GM21447 (cell line): ENCODE results near the gene PMPCA.
"Not testable (repeated sequence)": the region's sequence is repeated elsewhere in the genome, so short reads cannot be mapped to it uniquely, and the experiment has no call there.

Source experiments
- ATAC-seq: cut with Tn5 transposase; IDR thresholded peaks from one replicate; pipeline ENCODE4 v1.9.1; 2021; ENCODE audit not compliant: unreplicated experiment

PMPCA gene

GRCh38 chr9:136393531-136393930, 16.9 kb upstream of the PMPCA start:
- no peak for ATAC-seq

- no peak for ATAC-seq
Observed at GRCh38 chr9:136394312-136395019, 16.0 kb upstream of the PMPCA start.

GRCh38 chr9:136395020-136395340, 15.5 kb upstream of the PMPCA start:
- no peak for ATAC-seq

GRCh38 chr9:136395345-136396218, 14.9 kb upstream of the PMPCA start:
- no peak for ATAC-seq

GRCh38 chr9:136396219-136396515, 14.3 kb upstream of the PMPCA start:
- ATAC-seq: no peak

- ATAC-seq: no peak
Observed at GRCh38 chr9:136397643-136398042, 12.8 kb upstream of the PMPCA start.

GRCh38 chr9:136398286-136398685, 12.2 kb upstream of the PMPCA start:
- ATAC-seq: no peak

- ATAC-seq: peak; percentile 27
Observed at GRCh38 chr9:136399176-136400037, 11.1 kb upstream of the PMPCA start.

- peak; percentile 57 for ATAC-seq
Observed at GRCh38 chr9:136400038-136400834, 10.2 kb upstream of the PMPCA start, which contains the start of gene SNAPC4. Gene SNAPC4 (minus strand): TSS chr9:136400170. CDS start chr9:136398428, 1,742 bp downstream.

- ATAC-seq: no peak
Observed at GRCh38 chr9:136401173-136401922, 9.1 kb upstream of the PMPCA start.

- no peak for ATAC-seq
Observed at GRCh38 chr9:136402067-136402466, 8.4 kb upstream of the PMPCA start.

GRCh38 chr9:136403538-136403914, 6.9 kb upstream of the PMPCA start:
- no peak for ATAC-seq

- ATAC-seq: no peak
Observed at GRCh38 chr9:136403915-136404800, 6.3 kb upstream of the PMPCA start.

- no peak for ATAC-seq
Observed at GRCh38 chr9:136404801-136405136, 5.7 kb upstream of the PMPCA start.

- no peak for ATAC-seq
Observed at GRCh38 chr9:136405481-136405880, 5.0 kb upstream of the PMPCA start.

GRCh38 chr9:136405904-136406303, 4.6 kb upstream of the PMPCA start:
- not testable (repeated sequence) for ATAC-seq

- ATAC-seq: not testable (repeated sequence)
Observed at GRCh38 chr9:136407061-136407460, 3.4 kb upstream of the PMPCA start.

GRCh38 chr9:136407911-136408310, 2.5 kb upstream of the PMPCA start:
- no peak for ATAC-seq
